WERI-Rb-1 (cell line): ENCODE results near the gene THRSP.
"Not testable (repeated sequence)": the region's sequence is repeated elsewhere in the genome, so short reads cannot be mapped to it uniquely, and the experiment has no call there.

Experiments used
- DNase-seq: peaks from one replicate; pipeline ENCODE4 v3.0.0-alpha.2; 2020
- H3K27ac ChIP-seq: fragments of 250-450 bp; sonication (Bioruptor Pico); 2 replicates; pipeline ENCODE4 v1.5.1; 2020; ENCODE audit warnings: mild to moderate bottlenecking, moderate library complexity
- H3K27me3 ChIP-seq: fragments of 250-450 bp; sonication (Bioruptor Pico); 2 replicates; pipeline ENCODE4 v1.5.1; 2021; ENCODE audit warnings: mild to moderate bottlenecking, low read depth, moderate library complexity; ENCODE audit not compliant: insufficient read depth, severe bottlenecking
- H3K36me3 ChIP-seq: fragments of 250-450 bp; sonication (Bioruptor Pico); 2 replicates; pipeline ENCODE4 v1.5.1; 2020; ENCODE audit warnings: mild to moderate bottlenecking, moderate library complexity
- H3K4me3 ChIP-seq: 2 replicates; pipeline ENCODE4 v1.5.1; 2011; ENCODE audit warnings: low read depth, mild to moderate bottlenecking, control low read depth, low read length
- H3K9me3 ChIP-seq: fragments of 250-450 bp; sonication (Bioruptor Pico); 2 replicates; pipeline ENCODE4 v1.5.1; 2021; ENCODE audit warnings: mild to moderate bottlenecking, moderate library complexity; ENCODE audit not compliant: severe bottlenecking
- TF ChIP-seq, protein P1 (sequence below): IDR thresholded peaks from 2 replicates; pipeline ENCODE4 v1.5.1; 2011; ENCODE audit warnings: low read depth, mild to moderate bottlenecking, control low read depth, inconsistent platforms, low read length

Gene THRSP

DNA sequence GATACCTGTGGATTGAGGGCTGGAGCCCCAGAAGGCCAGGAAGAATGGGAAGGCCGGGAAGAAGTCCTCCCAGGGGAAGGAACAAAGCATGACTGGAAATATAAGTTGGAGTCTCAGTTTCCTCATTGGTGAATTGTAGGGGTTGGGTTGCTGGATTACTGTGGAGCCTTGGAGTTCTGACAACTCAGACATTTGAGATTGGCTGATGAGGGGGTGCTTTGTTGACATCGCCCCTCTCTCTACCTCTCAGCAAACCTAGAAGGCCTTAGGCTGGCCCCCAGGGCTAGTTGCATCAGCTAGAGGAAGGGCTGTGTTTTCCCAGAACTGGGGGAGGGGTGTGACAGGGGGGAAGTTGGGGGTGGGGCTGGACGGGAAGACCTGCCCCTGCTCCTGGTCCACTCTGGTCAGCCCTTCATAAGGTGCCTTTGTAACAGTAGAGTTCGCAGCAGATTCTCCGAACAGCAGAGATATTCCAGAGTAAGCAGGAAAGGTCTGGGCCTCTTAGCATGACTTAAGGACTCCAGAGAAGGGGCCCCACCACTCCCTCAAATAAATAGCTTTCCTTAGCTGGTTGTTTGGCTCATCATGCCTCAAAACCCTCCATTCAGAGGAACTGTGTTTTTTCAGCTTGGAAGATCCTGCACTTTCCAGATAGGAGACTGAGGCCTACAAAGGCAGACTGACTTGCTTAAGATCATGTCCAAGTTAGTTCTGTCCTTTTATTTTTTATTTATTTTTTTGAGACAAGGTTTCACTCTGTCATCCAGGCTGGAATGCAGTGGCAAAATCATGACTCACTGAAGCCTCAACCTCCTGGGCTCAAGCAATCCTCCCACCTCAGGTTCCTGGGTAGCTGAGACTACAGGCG lies 12.5 kb upstream of the THRSP start:
- Histone ChIP-seq H3K27ac (peak overlapping the region; percentile 28; the same call in 1 of the 2 replicates), H3K36me3 (no peaks in the 10 kb centered on the region), H3K4me3 (no peak overlapping the region), H3K27me3 (no peaks in the 10 kb centered on the region), H3K9me3 (no peaks in the 10 kb centered on the region)
- DNase-seq: no peak
- TF ChIP-seq, protein P1, sequence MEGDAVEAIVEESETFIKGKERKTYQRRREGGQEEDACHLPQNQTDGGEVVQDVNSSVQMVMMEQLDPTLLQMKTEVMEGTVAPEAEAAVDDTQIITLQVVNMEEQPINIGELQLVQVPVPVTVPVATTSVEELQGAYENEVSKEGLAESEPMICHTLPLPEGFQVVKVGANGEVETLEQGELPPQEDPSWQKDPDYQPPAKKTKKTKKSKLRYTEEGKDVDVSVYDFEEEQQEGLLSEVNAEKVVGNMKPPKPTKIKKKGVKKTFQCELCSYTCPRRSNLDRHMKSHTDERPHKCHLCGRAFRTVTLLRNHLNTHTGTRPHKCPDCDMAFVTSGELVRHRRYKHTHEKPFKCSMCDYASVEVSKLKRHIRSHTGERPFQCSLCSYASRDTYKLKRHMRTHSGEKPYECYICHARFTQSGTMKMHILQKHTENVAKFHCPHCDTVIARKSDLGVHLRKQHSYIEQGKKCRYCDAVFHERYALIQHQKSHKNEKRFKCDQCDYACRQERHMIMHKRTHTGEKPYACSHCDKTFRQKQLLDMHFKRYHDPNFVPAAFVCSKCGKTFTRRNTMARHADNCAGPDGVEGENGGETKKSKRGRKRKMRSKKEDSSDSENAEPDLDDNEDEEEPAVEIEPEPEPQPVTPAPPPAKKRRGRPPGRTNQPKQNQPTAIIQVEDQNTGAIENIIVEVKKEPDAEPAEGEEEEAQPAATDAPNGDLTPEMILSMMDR: no peak

DNA sequence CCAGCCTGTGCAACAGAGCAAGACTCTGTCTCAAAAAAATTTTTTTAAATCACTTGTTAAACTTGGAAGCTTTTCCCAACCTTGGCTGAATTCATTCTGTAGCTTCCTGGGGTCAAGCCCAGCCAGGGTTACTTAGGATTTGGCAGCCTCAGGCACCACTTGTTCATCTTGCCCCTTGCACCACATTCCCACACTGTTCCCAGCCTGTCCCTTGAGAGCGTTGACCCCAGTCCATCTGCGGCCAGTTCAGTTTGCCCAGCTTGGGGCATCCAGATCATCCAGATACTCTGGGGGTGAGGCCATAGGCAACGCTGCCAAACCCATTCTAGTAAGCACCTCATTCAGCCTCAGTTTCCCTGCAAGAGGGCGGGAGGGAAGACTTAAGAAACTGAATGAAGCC lies 8.7 kb upstream of the THRSP start:
- TF ChIP-seq, protein P1: no peak
- no peaks in the 10 kb centered on the region for H3K9me3 ChIP-seq

DNA sequence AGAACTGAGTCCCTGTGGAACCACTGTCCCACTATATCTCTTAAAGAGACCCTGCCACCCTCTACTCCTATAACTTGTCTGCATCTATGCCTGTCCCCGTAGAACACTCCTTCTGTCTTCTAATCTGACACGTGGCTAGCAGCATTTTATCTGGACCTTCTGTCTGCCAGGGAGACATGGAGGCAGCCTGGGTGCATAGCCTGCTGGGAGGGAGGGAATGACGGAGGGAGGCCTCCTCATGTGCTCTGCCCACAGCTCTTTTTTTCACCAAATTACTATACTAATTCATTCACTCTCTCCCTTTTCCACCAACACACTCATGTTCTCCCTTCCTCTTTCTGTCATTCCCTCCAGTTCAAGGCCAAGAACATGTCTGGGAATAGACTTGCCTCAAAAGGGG lies 7.6 kb upstream of the THRSP start:
- DNase-seq: no peak

More for the DNA sequence above, 8.7 kb upstream of the THRSP start:
- Histone ChIP-seq H3K27me3 (no peaks in the 10 kb centered on the region), H3K4me3 (no peak overlapping the region), H3K27ac (no peak overlapping the region), H3K36me3 (0 out of 2 replicates have a peak, but pooled peaks cover 2% of the 10 kb centered on the region)
- DNase-seq: no peak

DNA sequence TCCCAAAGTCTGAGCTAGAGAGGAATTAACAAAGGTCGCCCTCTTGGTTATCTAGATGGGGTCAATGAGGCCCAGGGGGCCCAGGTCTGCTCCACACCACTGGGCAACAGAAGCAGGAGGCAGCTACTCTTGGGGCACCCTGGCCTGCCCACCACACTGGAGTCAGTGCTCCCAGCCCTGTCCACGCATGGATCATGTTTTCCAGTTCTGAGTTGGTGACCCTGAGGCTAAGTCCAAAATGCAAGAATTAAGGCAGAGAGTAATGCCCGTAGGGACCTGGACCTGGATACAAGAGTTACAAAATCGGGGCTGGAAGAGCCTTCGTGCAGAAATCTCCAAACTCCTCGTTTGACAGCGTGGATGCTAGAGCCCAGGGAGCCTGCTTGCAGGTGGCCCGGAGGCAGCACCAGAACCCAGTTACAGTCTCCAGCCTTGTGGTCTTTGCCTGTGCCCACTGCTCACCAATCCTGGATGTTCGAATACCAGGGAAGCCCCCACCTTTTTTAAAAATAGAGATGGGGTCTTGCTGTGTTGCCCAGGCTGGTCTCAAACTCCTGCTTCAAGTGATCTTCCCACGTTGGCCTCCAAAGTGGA lies 6.1 kb upstream of the THRSP start:
- DNase-seq: no peak
- no peak overlapping the region for H3K27ac ChIP-seq
- H3K36me3 ChIP-seq: peaks cover 2% of the 10 kb centered on the region; the same call in 1 of the 2 replicates
- TF ChIP-seq, protein P1: no peak
- no peak overlapping the region for H3K4me3 ChIP-seq
- no peaks in the 10 kb centered on the region for H3K9me3 ChIP-seq
- H3K27me3 ChIP-seq: no peaks in the 10 kb centered on the region

More for the DNA sequence above, 7.6 kb upstream of the THRSP start:
- Histone ChIP-seq H3K4me3 (no peak overlapping the region), H3K27ac (no peak overlapping the region), H3K9me3 (no peaks in the 10 kb centered on the region), H3K27me3 (no peaks in the 10 kb centered on the region), H3K36me3 (0 out of 2 replicates have a peak, but pooled peaks cover 2% of the 10 kb centered on the region)
- TF ChIP-seq, protein P1: no peak

DNA sequence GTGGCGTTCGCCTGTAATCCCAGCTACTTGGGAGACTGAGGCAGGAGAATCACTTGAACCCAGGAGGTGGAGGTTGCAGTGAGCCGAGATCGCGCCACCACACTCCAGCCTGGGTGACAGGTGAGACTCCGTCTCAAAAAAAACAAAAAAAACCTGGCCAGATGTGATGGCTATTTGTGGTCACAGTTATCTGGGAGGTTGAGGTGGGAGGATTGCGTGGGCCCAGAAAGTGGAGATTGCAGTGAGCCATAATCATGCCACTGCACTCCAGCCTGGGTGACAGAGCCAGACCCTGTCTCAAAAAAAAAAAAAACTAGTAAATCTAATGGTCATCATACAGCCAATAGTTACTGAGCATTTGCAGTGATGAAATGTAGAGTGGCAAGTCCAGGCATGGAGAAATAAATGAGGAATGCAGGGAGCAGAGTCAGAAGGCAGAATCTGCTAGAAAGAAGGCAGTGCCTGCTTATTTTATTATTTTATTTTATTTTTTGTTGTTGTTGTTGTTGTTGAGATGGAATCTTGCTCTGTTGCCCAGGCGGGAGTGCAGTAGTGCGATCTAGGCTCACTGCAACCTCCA lies 3.8 kb upstream of the THRSP start:
- H3K27ac ChIP-seq: peak overlapping the region; percentile 85
- not testable (repeated sequence) for H3K4me3 ChIP-seq, H3K27me3 ChIP-seq, H3K36me3 ChIP-seq, H3K9me3 ChIP-seq, DNase-seq

DNA sequence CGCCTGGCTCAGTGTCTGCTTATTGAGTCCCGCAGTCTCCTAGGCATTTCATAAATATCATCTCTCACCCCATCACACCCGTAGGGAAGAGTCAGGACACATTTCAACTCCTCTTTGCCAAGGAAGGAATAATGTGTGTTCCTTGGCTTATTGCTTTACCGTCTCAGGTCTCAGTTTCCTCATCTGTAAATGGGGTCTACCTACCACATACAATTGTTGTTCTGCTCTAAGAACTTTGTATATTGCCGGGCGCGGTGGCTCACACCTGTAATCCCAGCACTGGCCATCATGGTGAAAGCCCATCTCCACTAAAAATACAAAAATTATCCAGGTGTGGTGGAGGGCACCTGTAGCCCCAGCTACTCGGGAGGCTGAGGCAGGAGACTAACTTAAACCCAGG lies 3.1 kb upstream of the THRSP start:
- Histone ChIP-seq H3K27ac (peak overlapping the region; percentile 85), H3K4me3 (no peak overlapping the region), H3K9me3 (no peaks in the 10 kb centered on the region), H3K27me3 (no peaks in the 10 kb centered on the region), H3K36me3 (peaks cover 2% of the 10 kb centered on the region; the same call in 1 of the 2 replicates)
- TF ChIP-seq, protein P1: no peak
- DNase-seq: no peak
